Dedifferentiated amniotic fluid mesenchymal stem cell (primary cell): Measurements from ENCODE around the gene CTXND1.
"Not testable (repeated sequence)": the region's sequence is repeated elsewhere in the genome, so short reads cannot be mapped to it uniquely, and the experiment has no call there.

ENCODE experiments used
- DNase-seq: peaks from one replicate; pipeline ENCODE4 v3.0.0-alpha.2; 2016; ENCODE audit errors: extremely low spot score

The CTXND1 gene

DNA sequence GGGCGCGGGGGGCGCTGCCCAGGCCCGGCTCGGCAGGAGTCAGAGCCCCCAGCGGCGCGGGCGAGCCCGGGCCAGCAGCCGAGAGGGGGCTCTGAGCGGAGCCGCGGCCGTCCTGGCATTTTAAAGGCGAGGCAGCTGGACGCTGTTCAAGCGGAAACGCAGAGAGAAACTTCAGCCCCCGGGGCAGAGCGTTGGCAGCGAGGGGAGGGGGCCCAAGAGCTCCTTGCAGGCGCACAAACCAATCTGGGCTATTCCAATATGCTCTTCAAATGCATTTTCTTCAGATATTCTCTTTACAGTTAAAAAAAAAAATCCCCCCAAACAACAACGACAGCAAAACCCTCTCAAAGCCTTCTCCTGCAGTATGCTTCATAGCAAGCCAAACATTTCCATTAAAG lies at the start of gene CTXND1:
TSS of gene CTXND1 (minus strand) at position 93 of the 398 bp plus-strand sequence. CDS start 50,264 bp downstream, outside the sequence.
- DNase-seq = no peak

DNA sequence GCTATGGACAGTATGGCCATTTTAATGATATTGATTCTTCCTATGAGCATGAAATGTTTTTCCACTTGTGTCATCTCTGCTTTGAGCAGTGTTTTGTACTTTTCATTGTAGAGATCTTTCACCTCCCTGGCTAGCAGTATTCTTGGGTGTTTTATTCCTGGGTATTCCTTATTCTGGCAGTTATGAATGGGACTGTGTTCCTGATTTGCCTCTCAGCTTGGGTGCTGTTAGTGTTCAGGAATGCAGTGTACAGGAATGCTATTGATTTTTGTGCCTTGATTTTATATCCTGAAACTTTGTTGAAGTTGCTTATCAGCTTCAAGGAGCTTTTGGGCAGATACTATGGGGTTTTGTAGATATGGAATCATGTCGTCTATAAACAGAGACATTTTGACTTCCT lies 49.5 kb upstream of the CTXND1 start:
- no peak for DNase-seq

DNA sequence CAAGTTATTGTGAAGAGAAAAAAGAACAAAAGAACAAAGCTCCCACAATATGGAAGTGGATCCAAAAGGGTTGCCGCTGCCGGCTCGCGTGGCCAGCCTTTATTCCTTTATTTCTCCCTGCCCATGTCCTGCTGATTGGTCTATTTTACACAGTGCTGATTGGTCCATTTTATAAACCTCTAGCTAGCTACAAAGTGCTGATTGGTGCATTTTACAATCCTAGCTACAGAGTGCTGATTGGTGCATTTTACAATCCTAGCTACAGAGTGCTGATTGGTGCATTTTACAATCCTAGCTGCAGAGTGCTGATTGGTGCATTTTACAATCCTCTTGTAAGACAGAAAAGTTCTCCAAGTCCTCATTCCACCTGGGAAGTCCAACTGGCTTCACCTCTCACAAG lies 43.8 kb upstream of the CTXND1 start:
- not testable (repeated sequence) for DNase-seq

DNA sequence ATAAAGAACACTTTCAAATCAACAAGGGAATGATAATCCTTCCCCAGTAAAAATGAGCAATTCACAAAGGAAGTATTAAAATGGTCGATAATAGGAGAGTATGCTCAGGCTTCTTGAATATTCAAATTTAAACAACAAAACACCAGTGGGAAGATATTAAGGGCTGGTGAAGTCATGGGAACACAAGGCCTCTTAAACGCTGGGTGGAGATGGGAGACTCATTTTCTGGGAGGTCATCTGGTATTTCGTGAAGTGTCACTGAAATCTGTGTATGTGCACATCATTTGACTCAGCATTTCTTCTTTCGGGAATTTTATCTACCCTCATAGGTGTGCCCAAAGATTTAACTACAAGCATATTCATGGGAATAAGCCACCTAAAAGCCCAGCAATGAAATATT lies 40.1 kb upstream of the CTXND1 start:
- DNase-seq = no peak

DNA sequence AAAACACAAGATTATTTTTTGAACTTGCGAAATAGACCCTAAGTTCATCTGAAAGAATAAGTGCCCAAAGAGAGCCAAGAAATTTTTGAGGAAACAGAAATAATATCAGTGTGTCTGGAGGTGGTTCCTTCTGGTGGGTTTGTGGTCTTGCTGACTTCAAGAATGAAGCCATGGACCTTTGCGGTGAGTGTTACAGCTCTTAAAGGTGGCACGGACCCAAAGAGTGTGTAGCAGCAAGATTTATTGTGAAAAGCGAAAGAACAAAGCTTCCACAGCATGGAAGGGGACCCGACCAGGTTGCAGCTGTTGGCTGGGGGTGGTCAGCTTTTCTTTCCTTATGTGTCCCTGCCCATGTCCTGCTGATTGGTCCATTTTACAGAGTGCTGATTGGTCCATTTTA lies 38.9 kb upstream of the CTXND1 start:
- DNase-seq = not testable (repeated sequence)

DNA sequence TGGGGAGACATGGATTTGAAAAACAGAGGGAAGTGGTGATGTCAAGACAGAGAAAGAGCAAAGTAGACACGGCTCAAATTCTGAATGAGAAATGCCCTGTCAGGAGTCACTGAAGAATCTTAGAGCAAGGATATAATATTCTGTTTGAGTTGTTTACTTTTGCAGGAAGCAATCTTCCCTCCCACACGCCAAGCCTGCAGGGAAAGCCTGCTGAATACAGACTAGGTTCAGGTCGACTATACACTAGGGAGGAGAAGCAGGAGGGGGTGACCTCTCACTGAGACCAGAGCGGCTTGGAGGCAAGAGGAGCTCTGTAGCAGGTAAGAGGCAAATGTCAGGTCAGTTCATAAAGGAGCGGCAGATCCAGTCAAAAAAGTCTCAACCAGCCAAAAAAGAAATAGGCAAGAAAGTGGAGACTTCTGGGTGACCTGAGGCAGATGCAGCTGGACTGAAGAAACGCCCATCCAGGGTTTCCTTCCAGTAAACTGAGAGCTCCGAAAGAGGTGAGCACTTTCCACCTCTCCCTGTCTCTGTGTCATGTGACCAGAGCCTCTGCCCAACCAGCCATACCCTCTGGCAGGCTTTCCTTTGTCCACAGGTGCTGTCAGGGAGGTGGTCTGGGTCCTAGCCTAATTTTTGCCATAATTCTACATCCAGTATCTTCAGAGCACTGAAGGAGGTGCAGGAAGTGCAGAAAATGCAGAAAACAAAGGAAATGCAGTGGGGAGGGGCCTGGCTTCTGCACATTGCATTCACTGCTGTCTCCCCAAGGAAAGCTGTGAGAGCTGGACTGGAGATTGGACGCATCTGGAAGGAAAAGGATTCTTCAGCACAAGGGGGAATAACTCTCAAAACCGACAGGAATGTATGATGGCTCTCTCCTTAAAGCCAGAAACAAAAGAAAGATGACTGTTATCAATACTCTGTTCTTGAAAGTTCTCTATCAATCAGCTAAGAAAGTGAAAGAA lies 37.8 kb upstream of the CTXND1 start:
- no peak for DNase-seq

DNA sequence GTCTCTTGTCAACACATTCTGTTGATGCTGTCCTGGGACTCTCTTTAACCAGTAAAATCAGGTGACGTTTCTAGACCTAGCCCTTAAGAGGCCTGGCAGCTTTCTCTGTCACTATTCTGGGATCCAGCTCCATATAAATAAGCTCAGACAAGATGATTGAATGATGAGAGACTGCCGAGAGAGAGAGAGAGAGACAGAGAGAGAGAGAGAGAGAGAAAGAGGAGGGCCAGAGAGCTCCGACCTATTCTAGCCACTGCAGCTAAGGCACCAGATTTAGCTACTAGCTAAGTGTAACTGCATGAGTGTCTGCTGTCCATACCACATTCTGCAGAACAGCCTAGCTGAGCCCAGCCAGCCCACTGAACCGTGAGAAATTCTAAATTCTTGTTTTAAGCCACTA lies 36.1 kb upstream of the CTXND1 start:
- no peak for DNase-seq

DNA sequence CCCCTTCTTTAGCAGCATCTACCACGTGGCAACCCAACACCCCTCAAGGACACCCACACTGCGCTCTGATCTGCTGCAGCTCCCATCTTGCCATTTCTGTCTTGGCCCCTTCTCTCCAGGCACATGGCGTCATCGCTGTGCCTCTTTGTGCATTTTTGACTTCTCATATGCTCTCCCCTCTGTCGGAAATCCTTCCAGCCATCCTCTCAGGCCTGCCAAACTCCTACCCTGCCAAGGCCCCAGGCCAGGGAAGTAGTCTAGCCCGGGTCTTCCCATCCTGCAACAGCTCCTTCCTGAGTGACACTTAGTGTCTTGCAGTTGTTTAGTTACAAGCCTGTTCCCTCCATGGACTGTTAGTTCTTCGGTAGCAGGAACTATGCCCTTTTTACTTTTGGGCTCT lies 34.0 kb upstream of the CTXND1 start:
- no peak for DNase-seq

DNA sequence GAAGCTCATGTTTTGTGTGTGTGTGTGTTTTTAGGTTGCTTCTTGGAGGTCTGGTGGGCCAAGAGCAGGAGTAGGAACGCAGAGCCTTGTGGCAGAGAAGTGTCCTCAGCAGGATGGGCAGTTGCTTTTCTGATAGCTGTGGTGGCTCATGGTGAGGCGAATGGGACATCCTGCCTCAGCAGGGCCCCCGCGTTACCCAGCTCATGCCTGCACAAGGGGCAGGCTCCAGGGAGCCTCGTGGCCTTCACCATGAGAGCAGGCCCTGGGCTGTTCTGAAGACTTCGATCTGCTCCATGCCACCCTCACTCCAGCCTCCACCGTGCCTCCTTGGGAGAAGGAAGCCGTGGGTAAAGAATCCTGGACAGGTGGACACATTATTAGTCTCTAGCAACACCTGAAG lies 33.4 kb upstream of the CTXND1 start:
- no peak for DNase-seq

DNA sequence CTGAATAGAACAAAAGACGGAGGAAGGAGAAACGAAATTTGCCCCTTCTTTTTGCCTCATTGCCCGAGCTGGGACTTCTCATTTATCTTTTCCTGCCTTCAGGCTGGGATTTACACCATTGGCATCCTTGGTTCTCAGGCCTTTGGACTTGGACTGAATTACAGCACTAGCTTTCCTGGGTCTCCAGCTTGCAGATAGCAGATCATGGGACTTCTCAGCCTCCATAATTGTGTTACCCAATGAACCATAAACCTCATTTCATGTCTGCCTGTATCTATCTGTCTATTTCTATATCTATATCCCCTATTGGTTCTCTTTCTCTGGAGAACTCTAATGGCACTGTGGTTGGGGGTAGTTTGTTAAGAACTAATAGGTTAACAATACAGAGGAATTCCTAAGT lies 31.5 kb upstream of the CTXND1 start:
- no peak for DNase-seq

DNA sequence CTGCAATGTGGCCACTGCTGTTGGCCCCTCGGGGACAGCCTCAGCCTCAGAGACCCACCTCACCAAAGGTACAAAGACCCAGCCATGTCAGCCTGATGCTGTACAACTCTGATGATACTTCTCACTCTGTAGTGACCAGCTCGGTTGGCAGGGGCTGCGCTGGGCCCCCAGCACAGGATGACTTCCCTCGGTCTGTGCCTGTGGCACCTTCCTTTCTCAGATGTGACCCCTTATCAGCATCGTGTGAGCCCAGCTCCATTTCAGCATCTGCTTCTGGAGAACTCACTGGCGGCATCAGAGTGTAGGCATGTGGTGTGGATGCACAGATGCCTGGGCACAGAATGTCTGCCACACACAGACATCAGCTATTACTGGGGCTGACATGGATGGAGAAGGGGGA lies 25.1 kb upstream of the CTXND1 start:
- DNase-seq = no peak

DNA sequence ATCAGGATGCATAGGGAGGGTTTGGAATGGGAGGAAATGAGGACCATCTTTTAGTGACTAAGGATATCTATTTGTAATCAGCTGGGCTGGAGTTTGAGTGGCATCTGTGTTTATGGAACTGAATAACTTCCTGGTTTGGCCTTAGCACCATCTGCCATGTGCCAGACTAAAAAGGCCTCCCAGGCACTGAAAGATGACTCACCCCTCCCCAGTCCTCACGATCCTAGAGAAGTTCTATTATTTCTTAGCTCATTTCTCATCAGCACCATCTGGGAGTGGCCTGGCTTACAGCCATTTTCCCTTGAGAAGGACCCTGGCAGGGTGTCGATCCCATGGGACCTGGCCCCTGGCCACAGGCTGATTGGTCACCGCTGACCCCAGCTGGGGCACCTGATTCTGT lies 23.9 kb upstream of the CTXND1 start:
- no peak for DNase-seq

DNA sequence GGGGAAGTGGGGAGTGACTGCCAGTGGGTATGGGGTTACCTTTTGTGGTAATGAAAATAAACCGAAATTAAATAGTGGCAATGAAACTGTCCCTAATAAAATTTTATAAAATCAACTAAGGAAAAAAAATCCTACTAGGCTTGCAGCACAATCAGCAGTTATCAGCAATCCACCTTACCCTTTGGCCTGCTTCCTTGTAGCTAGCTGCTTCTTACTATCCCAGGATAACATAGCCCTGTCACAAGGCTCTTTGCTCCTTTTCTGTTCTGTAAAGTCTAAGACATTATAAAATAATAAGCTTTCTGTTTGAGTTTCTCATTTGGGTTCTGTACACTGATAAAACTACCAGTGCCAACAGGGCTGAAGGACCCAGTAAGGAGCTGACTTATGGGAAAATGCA lies 23.0 kb upstream of the CTXND1 start:
- DNase-seq = no peak

DNA sequence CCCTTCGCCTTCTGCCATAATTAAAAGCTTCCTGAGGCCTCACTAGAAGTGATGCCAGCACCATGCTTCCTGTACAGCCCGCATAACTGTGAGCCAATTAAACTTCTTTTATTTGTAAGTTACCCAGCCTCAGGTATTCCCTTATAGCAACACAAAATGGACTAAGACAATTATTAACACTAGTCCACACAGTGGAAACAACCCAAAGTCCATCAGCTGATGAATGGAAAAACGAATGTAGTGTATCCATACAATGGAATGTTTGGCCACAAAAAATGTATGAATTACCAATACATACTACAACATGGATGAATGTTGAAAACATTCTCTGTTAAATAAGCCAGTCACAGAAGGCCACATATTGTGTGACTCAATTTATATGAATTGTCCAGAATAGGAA lies 22.5 kb upstream of the CTXND1 start:
- no peak for DNase-seq

DNA sequence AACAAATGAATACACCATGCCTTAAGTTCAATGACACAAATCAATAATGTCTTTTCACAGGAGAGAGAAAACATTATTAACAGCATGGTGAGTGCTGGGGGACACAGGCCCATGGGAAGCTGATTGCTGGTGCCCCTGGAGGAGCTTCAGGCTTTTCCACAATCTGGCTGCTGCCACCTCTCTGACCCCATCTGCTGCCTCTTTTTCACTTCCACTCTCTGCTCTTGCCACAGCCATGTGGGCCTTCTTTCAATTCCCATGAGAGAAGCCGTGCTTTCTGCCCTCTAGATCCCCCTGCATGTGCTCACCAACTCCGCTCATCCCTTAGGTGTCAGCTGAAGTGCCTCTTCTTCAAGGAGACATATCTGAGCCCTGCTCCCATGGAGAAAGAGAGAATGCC lies 21.0 kb upstream of the CTXND1 start:
- no peak for DNase-seq

DNA sequence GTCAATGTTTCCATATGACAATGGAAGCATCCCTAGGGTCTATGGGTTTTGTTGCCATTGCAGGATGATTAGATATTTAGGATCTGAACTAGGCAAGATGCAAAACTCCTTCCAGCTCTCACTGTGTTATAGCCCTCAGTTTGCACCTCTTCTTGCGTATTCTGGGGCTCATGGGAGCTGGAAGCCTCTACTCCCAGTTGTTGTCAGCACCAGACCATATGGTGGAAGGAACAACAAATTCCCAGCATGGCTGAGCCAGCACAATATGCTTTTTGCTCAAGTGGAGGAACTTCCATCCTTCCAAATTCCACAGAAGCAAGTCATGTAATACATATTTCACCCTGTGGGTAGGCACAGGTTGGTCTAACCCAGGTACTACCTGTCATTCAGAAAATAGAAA lies 18.5 kb upstream of the CTXND1 start:
- no peak for DNase-seq

DNA sequence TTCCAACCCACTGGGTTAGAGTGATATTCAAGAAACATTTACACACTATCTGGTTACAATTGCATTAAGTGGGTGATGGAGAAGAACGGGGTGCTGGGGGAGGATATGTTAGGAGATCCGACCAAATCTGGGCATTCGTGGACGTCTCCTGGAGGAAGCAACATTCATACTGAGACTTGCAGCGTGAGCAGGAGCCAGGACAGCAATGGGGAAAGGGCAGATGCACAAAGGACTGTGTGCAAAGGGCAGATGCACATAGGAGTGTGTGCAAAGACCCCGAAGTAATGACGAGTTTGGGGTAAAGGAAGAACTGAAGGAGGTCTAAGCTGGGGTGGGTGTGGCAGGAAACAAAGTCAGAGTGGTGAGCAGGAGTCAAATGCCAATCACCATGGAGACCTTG lies 16.1 kb upstream of the CTXND1 start:
- no peak for DNase-seq

DNA sequence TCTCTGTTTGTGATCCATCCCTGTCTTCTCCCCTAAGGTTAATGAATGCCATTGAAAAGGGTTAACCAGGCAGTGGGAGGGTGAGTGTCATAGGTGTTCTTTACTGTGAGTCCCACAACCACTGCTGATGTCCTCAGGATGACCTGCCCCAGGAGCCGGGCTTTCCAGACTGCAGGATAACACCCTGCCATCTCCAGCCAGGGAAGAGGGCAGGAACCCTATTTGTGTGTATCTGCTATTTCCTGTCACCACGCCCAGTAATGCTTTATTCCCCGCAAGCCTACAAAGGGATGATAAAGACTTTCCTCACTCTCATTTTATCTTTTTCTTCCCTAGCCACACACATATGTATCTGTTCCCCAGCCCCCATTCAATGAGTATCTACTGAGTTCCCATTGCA lies 15.6 kb upstream of the CTXND1 start:
- DNase-seq = no peak

DNA sequence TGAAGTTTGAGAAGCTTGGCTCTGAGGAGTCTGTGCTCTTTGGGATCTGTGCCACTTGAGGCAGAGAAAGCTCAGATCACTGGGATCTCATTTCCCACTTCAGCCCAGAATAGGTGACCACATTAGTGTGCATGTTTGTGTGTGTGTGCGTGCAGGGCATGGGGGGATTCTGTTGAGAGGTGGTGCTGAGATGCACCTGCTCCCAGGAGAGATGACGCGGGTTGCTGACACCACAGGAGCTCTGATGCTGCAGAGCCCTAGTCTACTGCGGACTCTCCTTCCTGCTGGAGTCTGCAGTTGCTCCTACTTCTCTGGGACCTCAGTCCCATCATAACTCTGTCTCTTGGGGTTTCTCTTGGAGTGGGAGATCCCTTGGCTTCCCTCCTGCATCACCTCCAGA lies 14.7 kb upstream of the CTXND1 start:
- no peak for DNase-seq

DNA sequence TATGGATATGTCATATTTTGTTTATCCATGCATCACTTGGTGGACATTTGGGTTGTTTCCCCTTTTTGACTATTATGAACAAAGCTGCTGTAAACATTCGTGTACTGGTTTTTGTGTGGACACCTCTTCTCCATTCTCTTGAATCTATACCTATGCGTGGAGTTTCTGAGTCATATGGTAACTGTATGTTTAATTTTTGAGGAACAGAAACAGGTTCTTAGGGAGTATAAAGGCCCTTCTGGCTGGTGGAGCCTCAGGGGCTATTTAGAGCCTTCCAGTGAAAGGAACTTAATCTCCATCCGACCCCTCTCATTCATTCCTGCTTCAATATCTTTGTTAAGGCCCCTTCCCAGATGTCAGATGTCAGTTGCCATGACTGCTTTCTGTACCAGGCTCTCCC lies 14.1 kb upstream of the CTXND1 start:
- DNase-seq = no peak

DNA sequence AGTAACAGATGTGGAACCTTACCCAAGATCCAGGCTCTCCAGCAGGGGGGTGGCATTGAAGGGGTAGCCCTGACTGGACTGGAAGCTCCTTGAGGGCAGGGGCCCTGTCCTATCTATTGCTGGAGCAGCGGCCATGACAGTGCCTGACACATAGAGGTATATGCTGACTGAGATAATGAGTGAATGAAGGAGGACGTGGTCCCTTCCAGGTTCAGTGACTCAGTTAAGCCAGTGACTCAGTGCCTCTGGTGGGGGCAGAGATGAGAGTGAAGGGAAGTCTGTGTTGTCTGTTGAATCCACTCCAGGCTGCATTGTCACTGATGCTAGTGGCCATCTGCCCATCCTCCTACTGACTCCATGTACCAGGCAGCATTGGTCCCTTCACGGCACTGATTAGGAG lies 13.0 kb upstream of the CTXND1 start:
- DNase-seq = no peak

DNA sequence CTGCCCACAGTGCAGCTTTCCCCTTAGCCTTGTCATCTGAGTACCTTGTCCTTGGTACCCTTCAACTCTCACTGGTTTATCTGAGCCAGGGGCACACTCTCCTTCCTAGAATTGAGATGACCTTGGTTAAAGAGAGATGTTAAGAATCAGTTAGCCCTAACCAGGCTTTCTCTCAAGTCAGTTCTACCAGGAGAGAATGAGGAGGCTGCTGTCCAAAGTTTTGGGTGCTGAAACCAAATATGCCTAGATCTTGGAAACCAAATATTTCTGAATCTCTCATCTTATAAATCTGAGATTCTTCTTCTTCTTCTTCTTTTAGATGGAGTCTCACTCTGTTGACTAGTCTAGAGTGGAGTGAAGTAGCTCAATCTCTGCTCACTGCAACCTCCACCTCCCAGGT lies 12.0 kb upstream of the CTXND1 start:
- DNase-seq = no peak

DNA sequence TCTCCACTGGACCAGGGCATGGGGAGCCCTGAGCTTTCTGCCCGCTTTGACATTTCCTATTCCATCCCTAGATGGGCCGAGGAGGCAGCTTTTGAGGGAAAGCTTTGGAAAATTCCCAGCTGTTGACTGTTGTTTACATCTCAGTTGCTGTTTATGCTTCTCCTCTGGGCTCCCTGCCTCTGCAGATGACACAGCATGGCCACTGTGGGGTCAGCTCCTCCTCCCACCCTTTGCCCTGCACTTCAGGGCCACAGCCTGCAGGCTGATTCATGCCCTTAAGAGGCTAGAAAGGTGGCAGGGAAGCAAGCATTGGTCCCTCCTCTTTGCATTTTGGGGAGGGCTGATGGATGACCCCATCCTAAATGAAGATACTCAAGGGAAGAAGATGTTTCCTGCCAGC lies 8.5 kb upstream of the CTXND1 start:
- DNase-seq = no peak

DNA sequence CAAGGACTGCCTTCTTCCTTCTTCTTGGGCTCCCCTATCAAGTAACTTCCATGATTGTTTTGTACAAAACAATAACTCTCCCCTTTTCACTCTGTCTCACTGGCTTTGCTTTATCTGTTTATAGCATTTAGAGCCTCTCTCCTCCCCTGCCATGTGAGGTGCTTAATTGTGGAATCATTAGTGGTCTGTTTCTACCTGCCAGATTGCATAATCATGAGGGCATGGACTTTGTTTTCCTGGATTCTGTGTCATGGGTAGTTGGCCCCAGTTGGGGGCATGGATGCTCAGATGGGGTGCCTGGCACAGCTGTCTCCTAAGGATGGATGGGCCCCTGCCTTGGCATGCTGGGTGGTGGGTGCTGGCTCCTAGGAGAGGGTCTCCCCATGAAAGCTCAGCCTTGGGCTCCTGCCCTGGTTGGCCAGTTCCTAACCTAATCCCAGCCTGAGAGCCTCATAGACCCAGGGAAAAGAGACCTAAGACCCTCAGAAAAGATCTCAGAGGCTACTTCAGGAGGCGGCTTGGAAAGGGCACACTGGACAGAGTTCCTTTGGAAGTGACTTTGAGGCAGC lies 8.0 kb upstream of the CTXND1 start:
- no peak for DNase-seq
